ENCODE results near the gene GPC6. TPM values are rescaled to one million over a fixed set of nuclear protein-coding genes. Genes with fewer than 3 reads are reported as not detected.

Gene GPC6
- polyA plus RNA-seq, 1 of the 3 experiments (the other 2 are of a cell fraction): 6.7 TPM

DNA sequence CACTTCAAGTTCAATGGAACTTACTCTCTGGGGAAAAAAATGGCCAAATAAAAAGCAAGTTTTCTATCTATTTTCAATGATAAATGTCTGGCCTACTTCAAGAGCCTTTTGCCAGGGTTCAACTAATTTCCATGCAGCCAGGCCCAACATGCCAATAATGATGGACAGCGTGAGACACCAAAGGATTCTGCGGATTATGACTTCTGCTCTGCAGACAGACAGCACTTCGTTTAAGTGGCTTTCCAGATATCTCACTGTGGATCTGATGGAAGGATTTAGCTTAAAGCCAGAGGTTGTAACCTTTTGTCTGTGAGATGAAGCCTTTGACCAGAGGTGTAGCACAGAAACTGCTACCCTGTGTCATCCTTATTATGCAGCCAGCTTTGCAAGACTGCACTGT, 638.6 kb downstream of the GPC6 start:
- H3K27ac ChIP-seq (ENCODE audit: low read depth in 2 of 2, low read length in 1 of 2): peak overlapping the region in 1 of 2 experiments; percentile 47; a peak in 2 of 4 replicates
- ChIA-PET POLR2A (no interaction called here), CTCF (interaction anchor here (0.9 to 2.0 kb wide), 3 partner anchors 9 to 22 kb away, joined by 3 to 5 read pairs (median 4); no protein-coding TSS in a partner anchor)
- H3K4me1 ChIP-seq (ENCODE audit: control insufficient read depth in 1 of 2, insufficient read depth in 2 of 2, low read depth in 1 of 2, low read length in 1 of 2): peaks cover 0 to 9% of the 10 kb centered on the region in 2 experiments; a peak in 2 of 4 replicates
- DNase-seq: no peak
- no peaks in the 10 kb centered on the region for H3K27me3 ChIP-seq (ENCODE audit: insufficient read depth)
- H3K36me3 ChIP-seq (replicated peaks in 1 of 2; ENCODE audit: control insufficient read depth in 1 of 2, insufficient read depth in 2 of 2, low read length in 1 of 2): no peaks in the 10 kb centered on the region
- H3K79me2 ChIP-seq (ENCODE audit: insufficient read depth): no peaks in the 10 kb centered on the region
- H2AFZ ChIP-seq (ENCODE audit: low read depth): no peak overlapping the region
- H3K9ac ChIP-seq: no peak overlapping the region
- no peaks in the 10 kb centered on the region for H3K9me2 ChIP-seq
- H3K4me3 ChIP-seq (ENCODE audit: low read depth in 2 of 2, low read length in 1 of 2): no peak overlapping the region
- H4K20me1 ChIP-seq (ENCODE audit: insufficient read depth): no peaks in the 10 kb centered on the region
- peaks cover 4% of the 10 kb centered on the region for H3F3A ChIP-seq (replicated peaks; ENCODE audit: insufficient read depth)
- H3K9me3 ChIP-seq: no peaks in the 10 kb centered on the region
- TF ChIP-seq, protein P1, sequence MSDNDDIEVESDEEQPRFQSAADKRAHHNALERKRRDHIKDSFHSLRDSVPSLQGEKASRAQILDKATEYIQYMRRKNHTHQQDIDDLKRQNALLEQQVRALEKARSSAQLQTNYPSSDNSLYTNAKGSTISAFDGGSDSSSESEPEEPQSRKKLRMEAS (IDR thresholded peaks at IDR 0.05; ENCODE audit: low read depth): no peak
- TF ChIP-seq POLR2AphosphoS5 (IDR thresholded peaks at IDR 0.05; ENCODE audit: low read depth, low read length): no peak
- TF ChIP-seq CTCF (IDR thresholded peaks at IDR 0.05): no peak
- no peak for TF ChIP-seq TAF1 (IDR thresholded peaks at IDR 0.05; ENCODE audit: borderline replicate concordance, low read depth, low read length)
- no peak for TF ChIP-seq GATA2 (CRISPR knock-in tag; IDR thresholded peaks at IDR 0.05)
- TF ChIP-seq NRF1 (IDR thresholded peaks at IDR 0.05; ENCODE audit: low read depth, low read length): no peak
- TF ChIP-seq NFIC (IDR thresholded peaks at IDR 0.05; ENCODE audit: borderline replicate concordance): no peak
- TF ChIP-seq EP300 (IDR thresholded peaks at IDR 0.05; ENCODE audit: borderline replicate concordance in 1 of 2, low read depth in 1 of 2, low read length in 1 of 2): no peak
- no peak for TF ChIP-seq MXI1 (IDR thresholded peaks at IDR 0.05; ENCODE audit: low read depth, low read length)
- TF ChIP-seq YY1 (IDR thresholded peaks at IDR 0.05; ENCODE audit: low read depth): no peak
- no peak for TF ChIP-seq CHD2 (IDR thresholded peaks at IDR 0.05; ENCODE audit: low read length, partially characterized antibody)
- no peak for TF ChIP-seq USF2 (IDR thresholded peaks at IDR 0.05; ENCODE audit: borderline replicate concordance, low read depth, low read length)
- TF ChIP-seq SIN3A (IDR thresholded peaks at IDR 0.05; ENCODE audit: borderline replicate concordance, low read depth, low read length): no peak
- WGBS (ENCODE audit: low lambda C conversion rate): 81% methylated on average over 3 of the region's 3 CpGs
- H3K4me2 ChIP-seq: no peak overlapping the region

GRCh38 chr13:93867481-93867880, 640.9 kb downstream of the GPC6 start:
- WGBS (ENCODE audit: low lambda C conversion rate): 84% methylated on average over 3 of the region's 3 CpGs
- H3F3A ChIP-seq (replicated peaks; ENCODE audit: insufficient read depth): no peaks in the 10 kb centered on the region
- no peak overlapping the region for H3K9ac ChIP-seq
- no peak overlapping the region for H3K4me2 ChIP-seq
- peaks cover 0 to 2% of the 10 kb centered on the region in 2 experiments; a peak in 2 of 4 replicates for H3K4me1 ChIP-seq (ENCODE audit: control insufficient read depth in 1 of 2, insufficient read depth in 2 of 2, low read depth in 1 of 2, low read length in 1 of 2)
- no peak for DNase-seq
- no peaks in the 10 kb centered on the region for H3K9me3 ChIP-seq
- no peaks in the 10 kb centered on the region for H4K20me1 ChIP-seq (ENCODE audit: insufficient read depth)
- no peak overlapping the region for H2AFZ ChIP-seq (ENCODE audit: low read depth)
- H3K27ac ChIP-seq (ENCODE audit: low read depth in 2 of 2, low read length in 1 of 2): no peak overlapping the region
- no peaks in the 10 kb centered on the region for H3K27me3 ChIP-seq (ENCODE audit: insufficient read depth)
- no peaks in the 10 kb centered on the region for H3K9me2 ChIP-seq
- POLR2A ChIA-PET: no interaction called here
- H3K36me3 ChIP-seq (replicated peaks in 1 of 2; ENCODE audit: control insufficient read depth in 1 of 2, insufficient read depth in 2 of 2, low read length in 1 of 2): no peaks in the 10 kb centered on the region
- H3K4me3 ChIP-seq (ENCODE audit: low read depth in 2 of 2, low read length in 1 of 2): no peak overlapping the region
- H3K79me2 ChIP-seq (ENCODE audit: insufficient read depth): no peaks in the 10 kb centered on the region
- CTCF ChIA-PET: no interaction called here
- TF ChIP-seq POLR2AphosphoS5 (IDR thresholded peaks at IDR 0.05; ENCODE audit: low read depth, low read length) (no peak), CHD2 (IDR thresholded peaks at IDR 0.05; ENCODE audit: low read length, partially characterized antibody) (no peak), GATA2 (CRISPR knock-in tag; IDR thresholded peaks at IDR 0.05) (no peak), NRF1 (IDR thresholded peaks at IDR 0.05; ENCODE audit: low read depth, low read length) (no peak), FOSL2 (IDR thresholded peaks at IDR 0.05; ENCODE audit: borderline replicate concordance, low read depth) (no peak), USF2 (IDR thresholded peaks at IDR 0.05; ENCODE audit: borderline replicate concordance, low read depth, low read length) (no peak), TAF1 (IDR thresholded peaks at IDR 0.05; ENCODE audit: borderline replicate concordance, low read depth, low read length) (no peak), TEAD4 (IDR thresholded peaks at IDR 0.05; ENCODE audit: borderline replicate concordance, insufficient read depth) (no peak), RFX5 (IDR thresholded peaks at IDR 0.05; ENCODE audit: low read length) (no peak), MEF2A (IDR thresholded peaks at IDR 0.05; ENCODE audit: borderline replicate concordance, low read depth) (no peak), SIN3A (IDR thresholded peaks at IDR 0.05; ENCODE audit: borderline replicate concordance, low read depth, low read length) (no peak), RAD21 (IDR thresholded peaks at IDR 0.05; ENCODE audit: low read length) (no peak)
- TF ChIP-seq, protein P2, sequence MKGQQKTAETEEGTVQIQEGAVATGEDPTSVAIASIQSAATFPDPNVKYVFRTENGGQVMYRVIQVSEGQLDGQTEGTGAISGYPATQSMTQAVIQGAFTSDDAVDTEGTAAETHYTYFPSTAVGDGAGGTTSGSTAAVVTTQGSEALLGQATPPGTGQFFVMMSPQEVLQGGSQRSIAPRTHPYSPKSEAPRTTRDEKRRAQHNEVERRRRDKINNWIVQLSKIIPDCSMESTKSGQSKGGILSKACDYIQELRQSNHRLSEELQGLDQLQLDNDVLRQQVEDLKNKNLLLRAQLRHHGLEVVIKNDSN (IDR thresholded peaks at IDR 0.05; ENCODE audit: borderline replicate concordance, low read depth): no peak
- TF ChIP-seq, protein P3, sequence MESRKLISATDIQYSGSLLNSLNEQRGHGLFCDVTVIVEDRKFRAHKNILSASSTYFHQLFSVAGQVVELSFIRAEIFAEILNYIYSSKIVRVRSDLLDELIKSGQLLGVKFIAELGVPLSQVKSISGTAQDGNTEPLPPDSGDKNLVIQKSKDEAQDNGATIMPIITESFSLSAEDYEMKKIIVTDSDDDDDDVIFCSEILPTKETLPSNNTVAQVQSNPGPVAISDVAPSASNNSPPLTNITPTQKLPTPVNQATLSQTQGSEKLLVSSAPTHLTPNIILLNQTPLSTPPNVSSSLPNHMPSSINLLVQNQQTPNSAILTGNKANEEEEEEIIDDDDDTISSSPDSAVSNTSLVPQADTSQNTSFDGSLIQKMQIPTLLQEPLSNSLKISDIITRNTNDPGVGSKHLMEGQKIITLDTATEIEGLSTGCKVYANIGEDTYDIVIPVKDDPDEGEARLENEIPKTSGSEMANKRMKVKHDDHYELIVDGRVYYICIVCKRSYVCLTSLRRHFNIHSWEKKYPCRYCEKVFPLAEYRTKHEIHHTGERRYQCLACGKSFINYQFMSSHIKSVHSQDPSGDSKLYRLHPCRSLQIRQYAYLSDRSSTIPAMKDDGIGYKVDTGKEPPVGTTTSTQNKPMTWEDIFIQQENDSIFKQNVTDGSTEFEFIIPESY (IDR thresholded peaks at IDR 0.05; ENCODE audit: borderline replicate concordance, low read depth): no peak
